Ishikawa (cell line): ENCODE data around the gene CGREF1.

Source experiments
- CEBPB ChIP-seq: IDR thresholded peaks from 2 replicates; pipeline ENCODE4 v1.6.1; 2012
- CREB1 ChIP-seq: IDR thresholded peaks from 2 replicates; pipeline ENCODE4 v1.6.1; 2012; ENCODE audit warnings: low read depth
- RAD21 ChIP-seq: IDR thresholded peaks from 2 replicates; pipeline ENCODE4 v1.6.1; 2012; ENCODE audit warnings: low read depth
- TEAD4 ChIP-seq: IDR thresholded peaks from 2 replicates; pipeline ENCODE4 v1.6.1; 2012
- USF1 ChIP-seq: IDR thresholded peaks from 2 replicates; pipeline ENCODE4 v1.6.1; 2012
- YY1 ChIP-seq: IDR thresholded peaks from 2 replicates; pipeline ENCODE4 v1.6.1; 2012; ENCODE audit warnings: low read depth

DNA sequence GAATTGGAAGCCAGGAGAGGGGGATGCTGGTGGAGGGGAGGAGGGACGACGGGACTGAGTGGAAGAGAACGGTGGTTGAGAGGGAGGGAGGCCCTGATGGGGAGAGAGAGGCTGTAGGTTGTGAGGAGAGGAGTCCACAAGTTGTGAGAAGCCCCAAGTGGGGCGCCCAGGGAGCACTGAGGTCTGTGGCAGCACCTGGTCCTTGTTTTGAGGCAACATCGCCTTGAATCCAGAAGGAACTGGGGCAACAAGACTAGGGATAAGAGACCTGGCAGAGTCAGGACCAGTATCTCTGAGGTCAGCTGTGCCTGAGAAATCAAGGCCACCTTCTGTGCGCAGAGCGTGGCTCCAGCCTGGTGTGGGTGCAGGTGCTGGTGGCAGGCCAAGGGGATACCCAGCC, 19.2 kb upstream of the CGREF1 start:
- TF ChIP-seq RAD21 (no peak), YY1 (no peak), CREB1 (no peak), USF1 (no peak), TEAD4 (no peak), CEBPB (no peak)
